ENCODE measurements around the gene AFTPH.
A peak's percentile ranks its signal among the peaks of the same experiment; 100 is the strongest.

The AFTPH gene

GRCh38 chr2:64551851-64552250 is 27.7 kb downstream of the AFTPH start:
- TF ChIP-seq CTCF (IDR thresholded peaks at IDR 0.05) = no peak

- no peak for TF ChIP-seq CTCF (IDR thresholded peaks at IDR 0.05)
Observed at GRCh38 chr2:64554117-64554516, 30.0 kb downstream of the AFTPH start.

GRCh38 chr2:64558445-64559081 is 34.4 kb downstream of the AFTPH start:
- TF ChIP-seq CTCF (IDR thresholded peaks at IDR 0.05) = no peak

- TF ChIP-seq CTCF (IDR thresholded peaks at IDR 0.05) = peak; percentile 33; the same call in 1 of the 2 replicates
Observed at GRCh38 chr2:64562148-64562784, 38.1 kb downstream of the AFTPH start.

GRCh38 chr2:64563436-64563938 is 39.4 kb downstream of the AFTPH start:
- TF ChIP-seq CTCF (IDR thresholded peaks at IDR 0.05) = no peak

GRCh38 chr2:64565949-64566710 is 42.0 kb downstream of the AFTPH start:
- TF ChIP-seq CTCF (IDR thresholded peaks at IDR 0.05) = no peak

- TF ChIP-seq CTCF (IDR thresholded peaks at IDR 0.05) = no peak
Observed at GRCh38 chr2:64567473-64567872, 43.3 kb downstream of the AFTPH start.

Data from LNCAP (cell line).